ENCODE measurements around the gene MYO6.

Gene MYO6

GRCh38 chr6:75946146-75946831 is 197.2 kb downstream of the MYO6 start:
- Histone ChIP-seq H3K4me2 (ENCODE audit: low read depth, low read length, poor library complexity, severe bottlenecking) (no peak overlapping the region), H4K20me1 (ENCODE audit: insufficient read depth, low read length, poor library complexity, severe bottlenecking) (no peaks in the 10 kb centered on the region), H3K27me3 (ENCODE audit: insufficient read depth, low read length, poor library complexity, severe bottlenecking) (no peaks in the 10 kb centered on the region), H3K36me3 (ENCODE audit: insufficient read depth, low read length) (no peaks in the 10 kb centered on the region), H3F3A (ENCODE audit: low read depth) (no peaks in the 10 kb centered on the region), H3K9me2 (replicated peaks; ENCODE audit: low read depth, low read length) (no peaks in the 10 kb centered on the region), H3K4me1 (ENCODE audit: insufficient read depth, low read length, poor library complexity, severe bottlenecking) (no peaks in the 10 kb centered on the region), H2AFZ (ENCODE audit: low read length) (no peak overlapping the region), H3K9ac (ENCODE audit: low read depth, low read length, poor library complexity, severe bottlenecking) (no peak overlapping the region), H3K4me3 (ENCODE audit: low read length, poor library complexity, severe bottlenecking) (no peak overlapping the region), H3K9me3 (ENCODE audit: insufficient read depth, low read depth, low read length) (no peaks in the 10 kb centered on the region; the same call in 1 of the 2 replicates), H3K79me2 (ENCODE audit: insufficient read depth, low read length) (no peaks in the 10 kb centered on the region)
- no peak for TF ChIP-seq EZH2phosphoT487 (IDR thresholded peaks at IDR 0.05; ENCODE audit: borderline replicate concordance)
- TF ChIP-seq, protein P1, sequence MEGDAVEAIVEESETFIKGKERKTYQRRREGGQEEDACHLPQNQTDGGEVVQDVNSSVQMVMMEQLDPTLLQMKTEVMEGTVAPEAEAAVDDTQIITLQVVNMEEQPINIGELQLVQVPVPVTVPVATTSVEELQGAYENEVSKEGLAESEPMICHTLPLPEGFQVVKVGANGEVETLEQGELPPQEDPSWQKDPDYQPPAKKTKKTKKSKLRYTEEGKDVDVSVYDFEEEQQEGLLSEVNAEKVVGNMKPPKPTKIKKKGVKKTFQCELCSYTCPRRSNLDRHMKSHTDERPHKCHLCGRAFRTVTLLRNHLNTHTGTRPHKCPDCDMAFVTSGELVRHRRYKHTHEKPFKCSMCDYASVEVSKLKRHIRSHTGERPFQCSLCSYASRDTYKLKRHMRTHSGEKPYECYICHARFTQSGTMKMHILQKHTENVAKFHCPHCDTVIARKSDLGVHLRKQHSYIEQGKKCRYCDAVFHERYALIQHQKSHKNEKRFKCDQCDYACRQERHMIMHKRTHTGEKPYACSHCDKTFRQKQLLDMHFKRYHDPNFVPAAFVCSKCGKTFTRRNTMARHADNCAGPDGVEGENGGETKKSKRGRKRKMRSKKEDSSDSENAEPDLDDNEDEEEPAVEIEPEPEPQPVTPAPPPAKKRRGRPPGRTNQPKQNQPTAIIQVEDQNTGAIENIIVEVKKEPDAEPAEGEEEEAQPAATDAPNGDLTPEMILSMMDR (conservative IDR thresholded peaks at IDR 0.05; ENCODE audit: low read length) = no peak

- no peak overlapping the region for H3K4me3 ChIP-seq (ENCODE audit: low read length, poor library complexity, severe bottlenecking)
- no peak overlapping the region for H3K9ac ChIP-seq (ENCODE audit: low read depth, low read length, poor library complexity, severe bottlenecking)
- no peaks in the 10 kb centered on the region for H3K4me1 ChIP-seq (ENCODE audit: insufficient read depth, low read length, poor library complexity, severe bottlenecking)
- H2AFZ ChIP-seq (ENCODE audit: low read length) = no peak overlapping the region
- no peaks in the 10 kb centered on the region for H3K9me2 ChIP-seq (replicated peaks; ENCODE audit: low read depth, low read length)
- H3K4me2 ChIP-seq (ENCODE audit: low read depth, low read length, poor library complexity, severe bottlenecking) = no peak overlapping the region
- TF ChIP-seq EZH2phosphoT487 (IDR thresholded peaks at IDR 0.05; ENCODE audit: borderline replicate concordance) = no peak
- TF ChIP-seq, protein P1 (conservative IDR thresholded peaks at IDR 0.05; ENCODE audit: low read length) = no peak
- no peaks in the 10 kb centered on the region for H3K79me2 ChIP-seq (ENCODE audit: insufficient read depth, low read length)
- no peaks in the 10 kb centered on the region; the same call in 1 of the 2 replicates for H3K9me3 ChIP-seq (ENCODE audit: insufficient read depth, low read depth, low read length)
- H3F3A ChIP-seq (ENCODE audit: low read depth) = no peaks in the 10 kb centered on the region
- no peaks in the 10 kb centered on the region for H4K20me1 ChIP-seq (ENCODE audit: insufficient read depth, low read length, poor library complexity, severe bottlenecking)
- H3K27me3 ChIP-seq (ENCODE audit: insufficient read depth, low read length, poor library complexity, severe bottlenecking) = no peaks in the 10 kb centered on the region
- H3K36me3 ChIP-seq (ENCODE audit: insufficient read depth, low read length) = no peaks in the 10 kb centered on the region
Observed at GRCh38 chr6:75947935-75948334, 198.9 kb downstream of the MYO6 start.

GRCh38 chr6:75952128-75952527 is 203.1 kb downstream of the MYO6 start:
- no peak overlapping the region for H2AFZ ChIP-seq (ENCODE audit: low read length)
- H3K4me1 ChIP-seq (ENCODE audit: insufficient read depth, low read length, poor library complexity, severe bottlenecking) = no peaks in the 10 kb centered on the region

More at GRCh38 chr6:75952128-75952527, 203.1 kb downstream of the MYO6 start:
- Histone ChIP-seq H3F3A (ENCODE audit: low read depth) (no peaks in the 10 kb centered on the region), H3K36me3 (ENCODE audit: insufficient read depth, low read length) (no peaks in the 10 kb centered on the region), H3K9ac (ENCODE audit: low read depth, low read length, poor library complexity, severe bottlenecking) (no peak overlapping the region), H3K4me2 (ENCODE audit: low read depth, low read length, poor library complexity, severe bottlenecking) (no peak overlapping the region), H3K4me3 (ENCODE audit: low read length, poor library complexity, severe bottlenecking) (no peak overlapping the region), H3K9me3 (ENCODE audit: insufficient read depth, low read depth, low read length) (no peaks in the 10 kb centered on the region), H3K79me2 (ENCODE audit: insufficient read depth, low read length) (no peaks in the 10 kb centered on the region), H3K9me2 (replicated peaks; ENCODE audit: low read depth, low read length) (no peaks in the 10 kb centered on the region), H3K27me3 (ENCODE audit: insufficient read depth, low read length, poor library complexity, severe bottlenecking) (no peaks in the 10 kb centered on the region), H4K20me1 (ENCODE audit: insufficient read depth, low read length, poor library complexity, severe bottlenecking) (no peaks in the 10 kb centered on the region)
- TF ChIP-seq EZH2phosphoT487 (IDR thresholded peaks at IDR 0.05; ENCODE audit: borderline replicate concordance) = no peak
- TF ChIP-seq, protein P1 (conservative IDR thresholded peaks at IDR 0.05; ENCODE audit: low read length) = no peak

All from Loucy (cell line).